ENCODE results near the gene WDR46.

DNA sequence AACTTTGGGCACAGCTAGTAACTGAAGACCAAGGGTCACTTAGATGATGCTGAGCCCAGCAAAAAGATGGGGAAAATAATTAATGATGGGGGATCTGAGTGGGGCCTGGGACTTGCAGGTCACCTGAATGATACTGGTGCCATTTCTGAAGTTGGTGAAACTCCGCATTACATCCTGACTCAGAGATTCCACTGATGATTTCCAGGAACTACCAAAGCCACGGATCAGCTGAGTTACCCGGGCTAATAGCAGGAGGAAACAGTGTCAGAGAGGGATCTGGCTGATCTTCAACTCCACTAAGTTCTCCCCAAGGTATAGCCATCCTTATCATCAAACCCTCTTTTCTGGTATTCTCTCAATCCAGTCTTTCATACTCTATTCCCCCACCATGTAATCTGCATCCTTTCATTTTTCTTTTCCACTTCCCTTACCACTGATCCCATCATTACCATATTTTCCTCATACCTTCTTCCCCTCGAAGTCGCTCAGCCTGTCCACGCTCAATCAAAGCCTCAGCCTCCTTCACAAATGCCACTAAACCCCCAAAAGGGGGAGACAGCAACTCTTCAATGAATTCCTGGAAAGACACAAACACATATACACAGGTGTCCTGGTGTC is 37.5 kb downstream of the WDR46 start:
- TF ChIP-seq, protein P1, sequence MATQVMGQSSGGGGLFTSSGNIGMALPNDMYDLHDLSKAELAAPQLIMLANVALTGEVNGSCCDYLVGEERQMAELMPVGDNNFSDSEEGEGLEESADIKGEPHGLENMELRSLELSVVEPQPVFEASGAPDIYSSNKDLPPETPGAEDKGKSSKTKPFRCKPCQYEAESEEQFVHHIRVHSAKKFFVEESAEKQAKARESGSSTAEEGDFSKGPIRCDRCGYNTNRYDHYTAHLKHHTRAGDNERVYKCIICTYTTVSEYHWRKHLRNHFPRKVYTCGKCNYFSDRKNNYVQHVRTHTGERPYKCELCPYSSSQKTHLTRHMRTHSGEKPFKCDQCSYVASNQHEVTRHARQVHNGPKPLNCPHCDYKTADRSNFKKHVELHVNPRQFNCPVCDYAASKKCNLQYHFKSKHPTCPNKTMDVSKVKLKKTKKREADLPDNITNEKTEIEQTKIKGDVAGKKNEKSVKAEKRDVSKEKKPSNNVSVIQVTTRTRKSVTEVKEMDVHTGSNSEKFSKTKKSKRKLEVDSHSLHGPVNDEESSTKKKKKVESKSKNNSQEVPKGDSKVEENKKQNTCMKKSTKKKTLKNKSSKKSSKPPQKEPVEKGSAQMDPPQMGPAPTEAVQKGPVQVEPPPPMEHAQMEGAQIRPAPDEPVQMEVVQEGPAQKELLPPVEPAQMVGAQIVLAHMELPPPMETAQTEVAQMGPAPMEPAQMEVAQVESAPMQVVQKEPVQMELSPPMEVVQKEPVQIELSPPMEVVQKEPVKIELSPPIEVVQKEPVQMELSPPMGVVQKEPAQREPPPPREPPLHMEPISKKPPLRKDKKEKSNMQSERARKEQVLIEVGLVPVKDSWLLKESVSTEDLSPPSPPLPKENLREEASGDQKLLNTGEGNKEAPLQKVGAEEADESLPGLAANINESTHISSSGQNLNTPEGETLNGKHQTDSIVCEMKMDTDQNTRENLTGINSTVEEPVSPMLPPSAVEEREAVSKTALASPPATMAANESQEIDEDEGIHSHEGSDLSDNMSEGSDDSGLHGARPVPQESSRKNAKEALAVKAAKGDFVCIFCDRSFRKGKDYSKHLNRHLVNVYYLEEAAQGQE (IDR thresholded peaks at IDR 0.05; ENCODE audit: insufficient read depth in 1 of 2, low read depth in 2 of 2, low read length in 2 of 2), result no peak
- TF ChIP-seq TAF1 (IDR thresholded peaks at IDR 0.05; ENCODE audit: borderline replicate concordance, insufficient read depth, low read length) (no peak), SIN3A (IDR thresholded peaks at IDR 0.05; ENCODE audit: borderline replicate concordance, insufficient read depth, low read length) (no peak), POLR2AphosphoS5 (IDR thresholded peaks at IDR 0.05; ENCODE audit: low read depth, low read length) (no peak)
